H1 (cell line): ENCODE data around the gene SPTBN1. TPM values are rescaled to one million over a fixed set of nuclear protein-coding genes. Genes with fewer than 3 reads are reported as not detected.

Source experiments
- BACH1 ChIP-seq: IDR thresholded peaks from 2 replicates; pipeline ENCODE4 v1.6.1; 2012; ENCODE audit warnings: low read length, improper control_type of control experiment
- CHD2 ChIP-seq: IDR thresholded peaks from 2 replicates; pipeline ENCODE4 v1.6.1; 2012; ENCODE audit warnings: low read length, improper control_type of control experiment
- NRF1 ChIP-seq: IDR thresholded peaks from 2 replicates; pipeline ENCODE4 v1.6.1; 2011; ENCODE audit warnings: mild to moderate bottlenecking, low read depth, low read length, improper control_type of control experiment
- SP1 ChIP-seq: IDR thresholded peaks from 2 replicates; pipeline ENCODE4 v1.6.1; 2011; ENCODE audit warnings: low read depth, low read length
- polyA plus RNA-seq, 7 experiments: library from polyadenylated mRNA; depleted of rRNA in 3 of 7; stranded (reverse) in 5 of 7; unstranded in 2 of 7; fragments of >200 nt in 5 of 7; fragments of 200-250 nt in 2 of 7; gene quantifications; 1 replicate in 5 of 7; 2 replicates in 1 of 7; 4 replicates in 1 of 7; pipeline versions ENCODE4 v1.2.1 to v1.2.3, GENCODE V29; 2011 to 2013; ENCODE audit warnings: missing spikeins in 2 of 7, mixed read lengths in 2 of 7
- total RNA-seq: library from RNA; stranded (reverse); fragmentation: NEBNext Ultra II Directional; extraction: Animal tissue kit (Norgen Biotek cat#: 25700); gene quantifications from 2 replicates; pipeline ENCODE4 v1.2.1, GENCODE V29; 2021

The SPTBN1 gene
- total and polyA plus RNA-seq, 2 of the 8 experiments (the other 6 are each of a cell fraction or from before 2014, with no cell fraction given) = 31.8 to 180 TPM

DNA sequence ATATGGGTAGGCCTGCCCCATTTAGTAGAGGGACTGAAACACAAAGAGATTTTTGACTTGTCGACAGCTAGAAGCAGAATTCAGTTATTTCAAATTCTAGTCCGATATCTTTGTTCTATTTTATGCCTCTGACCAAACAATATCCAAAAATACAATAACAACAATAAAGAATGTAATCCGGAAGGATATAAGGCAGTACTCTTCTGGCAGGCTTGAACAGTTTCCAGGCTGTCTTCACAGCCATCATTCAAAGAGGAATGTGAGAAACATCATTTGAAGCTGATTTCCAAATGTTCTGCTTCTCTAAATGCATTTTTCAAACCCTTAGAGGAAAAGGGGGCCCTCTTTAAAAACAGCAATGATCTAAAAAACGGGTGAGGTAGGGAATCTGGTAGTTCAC, 36.7 kb upstream of the SPTBN1 start (continued):
- TF ChIP-seq SP1 (no peak), CHD2 (no peak), NRF1 (no peak), BACH1 (no peak)
